ENCODE measurements around the gene RHBDD1. TPM values are rescaled to one million over a fixed set of nuclear protein-coding genes. Genes with fewer than 3 reads are reported as not detected.

The RHBDD1 gene
- total and polyA plus RNA-seq, 11 donors: 4.7 to 44.5 (median 32.6) TPM

- intact Hi-C loops (cut with DNase I): no loop called here
- 84 to 100% (median 87%) methylated on average over 2 of the region's 2 CpGs for WGBS, 4 donors
- peaks cover 0 to 70% (median 0%) of the 10 kb centered on the region in 9 donors for H3K36me3 ChIP-seq
Observed at GRCh38 chr2:227020416-227020815, 184.6 kb downstream of the RHBDD1 start.

GRCh38 chr2:227022608-227023007 lies 186.8 kb downstream of the RHBDD1 start:
- WGBS, 4 donors: 58 to 72% (median 67%) methylated on average over 3 of the region's 3 CpGs
- Histone ChIP-seq H3K4me1 (no peaks in the 10 kb centered on the region), H3K9me3 (no peaks in the 10 kb centered on the region), H3K36me3 (peaks cover 0 to 76% (median 0%) of the 10 kb centered on the region in 9 donors), H3K27ac (no peak overlapping the region), H3K4me3 (no peak overlapping the region), H3K27me3 (no peaks in the 10 kb centered on the region)
- intact Hi-C loops (cut with DNase I): no loop called here
- no peak for TF ChIP-seq CTCF (IDR thresholded peaks at IDR 0.05)
- TF ChIP-seq POLR2A (IDR thresholded peaks at IDR 0.05): no peak
- ATAC-seq: no peak
- DNase-seq: no peak

More at GRCh38 chr2:227020416-227020815, 184.6 kb downstream of the RHBDD1 start:
- Histone ChIP-seq H3K27ac (no peak overlapping the region), H3K4me1 (no peaks in the 10 kb centered on the region), H3K9me3 (no peaks in the 10 kb centered on the region), H3K27me3 (no peaks in the 10 kb centered on the region), H3K4me3 (no peak overlapping the region)
- ATAC-seq (no peak), DNase-seq (no peak)
- no peak for TF ChIP-seq CTCF (IDR thresholded peaks at IDR 0.05)
- TF ChIP-seq POLR2A (IDR thresholded peaks at IDR 0.05): no peak

- no peak overlapping the region for H3K4me3 ChIP-seq
- H3K27ac ChIP-seq: no peak overlapping the region
- intact Hi-C loops (cut with DNase I): no loop called here
- no peak for DNase-seq
- H3K4me1 ChIP-seq: peaks cover 0 to 16% (median 0%) of the 10 kb centered on the region in 12 donors
- no peak for ATAC-seq
- TF ChIP-seq CTCF (IDR thresholded peaks at IDR 0.05): no peak
- no peak for TF ChIP-seq POLR2A (IDR thresholded peaks at IDR 0.05)
- WGBS, 4 donors: 65 to 75% (median 71%) methylated on average over 2 of the region's 2 CpGs
- peaks cover 0 to 71% (median 0%) of the 10 kb centered on the region in 9 donors for H3K36me3 ChIP-seq
- H3K9me3 ChIP-seq: no peaks in the 10 kb centered on the region
- H3K27me3 ChIP-seq: no peaks in the 10 kb centered on the region
Observed at GRCh38 chr2:227025510-227025909, 189.7 kb downstream of the RHBDD1 start.

- Histone ChIP-seq H3K27ac (peak overlapping the region in 1 of 12 donors; percentile 0), H3K36me3 (peaks cover 0 to 52% (median 0%) of the 10 kb centered on the region in 9 donors), H3K27me3 (no peaks in the 10 kb centered on the region), H3K9me3 (no peaks in the 10 kb centered on the region), H3K4me3 (no peak overlapping the region), H3K4me1 (peaks cover 0 to 16% (median 0%) of the 10 kb centered on the region in 12 donors)
- ATAC-seq (no peak), DNase-seq (no peak)
- TF ChIP-seq CTCF (IDR thresholded peaks at IDR 0.05) (no peak), POLR2A (IDR thresholded peaks at IDR 0.05) (no peak)
- WGBS, 4 donors: 81 to 87% (median 84%) methylated on average over 3 of the region's 3 CpGs
- intact Hi-C loops (cut with DNase I): no loop called here
Observed at GRCh38 chr2:227029426-227030105, 193.7 kb downstream of the RHBDD1 start.

Data from heart left ventricle (tissue), 16 donors.